Endodermal cell (in vitro differentiated cells): Measurements from ENCODE around the gene SLC22A2. TPM values are rescaled to one million over a fixed set of nuclear protein-coding genes. Genes with fewer than 3 reads are reported as not detected.

Experiments
- DNase-seq: peaks from one replicate; pipeline ENCODE4 v3.0.0-alpha.2; 2017
- H3K27ac ChIP-seq: 2 replicates; pipeline ENCODE4 v1.5.1; 2013; ENCODE audit warnings: mild to moderate bottlenecking, low read depth, low read length, moderate library complexity
- H3K27me3 ChIP-seq: 2 replicates; pipeline ENCODE4 v1.6.1; 2013; ENCODE audit warnings: mild to moderate bottlenecking, low read length, moderate library complexity; ENCODE audit not compliant: insufficient read depth, control insufficient read depth, poor library complexity, severe bottlenecking
- H3K36me3 ChIP-seq: 2 replicates; pipeline ENCODE4 v1.7.0; 2013; ENCODE audit warnings: mild to moderate bottlenecking, low read length, moderate library complexity; ENCODE audit not compliant: control insufficient read depth, insufficient read depth
- H3K4me1 ChIP-seq: one replicate; pipeline ENCODE4 v1.7.0; 2013; ENCODE audit warnings: low read length; ENCODE audit not compliant: control insufficient read depth, insufficient read depth
- H3K4me3 ChIP-seq: 2 replicates; pipeline ENCODE4 v1.5.1; 2013; ENCODE audit warnings: mild to moderate bottlenecking, low read length, moderate library complexity
- H3K9ac ChIP-seq: 2 replicates; pipeline ENCODE4 v1.6.1; 2013; ENCODE audit warnings: mild to moderate bottlenecking, low read length, moderate library complexity; ENCODE audit not compliant: poor library complexity, severe bottlenecking; ENCODE audit errors: extremely low read depth
- H3K9me3 ChIP-seq: 2 replicates; pipeline ENCODE4 v1.6.1; 2013; ENCODE audit warnings: mild to moderate bottlenecking, low read length, moderate library complexity; ENCODE audit not compliant: control insufficient read depth
- H3K27ac Mint-ChIP-seq: 2 replicates; pipeline ENCODE4 v1.8.0; 2020; ENCODE audit warnings: mixed read lengths
- H3K27me3 Mint-ChIP-seq: 2 replicates; pipeline ENCODE4 v1.8.0; 2021; ENCODE audit warnings: mild to moderate bottlenecking, mixed read lengths; ENCODE audit not compliant: insufficient read depth
- H3K36me3 Mint-ChIP-seq: 2 replicates; pipeline ENCODE4 v1.8.0; 2020; ENCODE audit warnings: low read depth, mixed read lengths
- H3K4me1 Mint-ChIP-seq: 2 replicates; pipeline ENCODE4 v1.8.0; 2020; ENCODE audit warnings: mixed read lengths
- H3K4me3 Mint-ChIP-seq: 2 replicates; pipeline ENCODE4 v1.8.0; 2020; ENCODE audit warnings: mild to moderate bottlenecking, moderate library complexity, mixed read lengths
- H3K9me3 Mint-ChIP-seq: 2 replicates; pipeline ENCODE4 v1.8.0; 2020; ENCODE audit warnings: mild to moderate bottlenecking, mixed read lengths
- CTCF ChIP-seq: fragments of 200-600 bp; sonication (generic); conservative IDR thresholded peaks from 2 replicates; pipeline ENCODE4 v1.5.0; 2021; ENCODE audit warnings: antibody characterized with exemption, mild to moderate bottlenecking
- WGBS, 2 experiments: methylation state at CpG; one replicate each; pipeline versions ENCODE4 v1.1.5 to v1.1.7; 2013; ENCODE audit warnings: missing lambda C conversion rate in 2 of 2, mixed read lengths in 1 of 2; ENCODE audit not compliant: insufficient coverage in 1 of 2, insufficient read length in 1 of 2; 5-methylcytosine and 5-hydroxymethylcytosine counted together
- total RNA-seq, 2 donors: library from RNA; stranded (reverse); fragmentation: NEBNext Ultra II Directional in 1 of 2; extraction: Animal tissue kit (Norgen Biotek cat#: 25700) in 1 of 2; gene quantifications; 2 replicates in 1 of 2; 3 replicates in 1 of 2; pipeline ENCODE4 v1.2.1, GENCODE V29; 2021

The SLC22A2 gene
- total RNA-seq, 2 donors from 2014 or later: 0.64 to 1.00 TPM

DNA sequence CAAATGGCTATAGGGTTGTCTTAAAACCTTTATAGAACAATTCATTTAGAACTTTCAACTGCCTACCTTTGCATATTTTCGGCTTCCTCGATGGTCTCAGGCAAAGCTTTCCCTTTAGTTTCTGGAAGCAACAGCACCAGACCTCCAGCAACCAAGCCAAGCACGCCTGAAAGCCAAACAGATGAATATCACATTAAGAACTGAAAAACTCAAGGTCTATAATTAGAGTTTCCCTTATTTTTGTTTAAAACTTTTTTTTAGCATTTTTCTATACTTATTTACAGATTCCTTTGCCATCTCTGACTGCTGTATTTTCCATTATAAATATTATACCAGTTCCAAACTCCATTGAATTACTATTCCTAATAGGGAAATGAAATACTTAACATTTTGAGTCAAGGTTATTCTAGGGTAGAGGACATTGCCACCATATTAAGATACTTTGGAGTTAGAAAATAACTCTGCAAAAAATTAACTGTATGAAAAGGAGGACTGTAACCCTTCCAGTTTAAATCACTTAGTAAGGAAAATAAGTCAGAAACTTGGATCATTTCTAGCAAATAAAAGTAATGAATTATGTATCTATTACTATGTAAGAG, 33.9 kb downstream of the SLC22A2 start:
- no peak for TF ChIP-seq CTCF
- peaks cover 12% of the 10 kb centered on the region for H3K4me1 Mint-ChIP-seq
- peaks cover 7% of the 10 kb centered on the region for H3K4me1 ChIP-seq

DNA sequence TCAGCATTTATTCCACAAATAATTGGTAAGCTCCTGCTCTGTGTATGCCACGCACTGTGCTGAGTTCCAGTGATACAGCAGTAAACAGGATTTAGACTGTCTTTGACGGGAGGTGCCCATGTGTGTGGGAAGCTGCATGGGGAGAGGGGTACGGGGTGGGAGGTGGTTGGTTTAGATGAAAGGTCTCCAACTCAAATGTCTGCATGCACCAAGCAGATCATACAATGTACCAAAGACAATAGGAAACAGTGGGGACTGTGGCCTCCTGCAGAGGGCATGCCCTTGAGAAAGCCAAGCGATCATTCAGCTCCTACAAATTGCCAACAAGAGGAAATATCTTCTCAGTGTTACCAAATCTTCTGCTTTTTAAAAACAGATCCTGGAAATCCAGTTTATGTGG, 36.1 kb downstream of the SLC22A2 start:
- Mint-ChIP-seq H3K27me3 (peaks cover 3% of the 10 kb centered on the region), H3K4me3 (no peak overlapping the region), H3K4me1 (peaks cover 12% of the 10 kb centered on the region), H3K9me3 (peaks cover 26% of the 10 kb centered on the region), H3K36me3 (peaks cover 10% of the 10 kb centered on the region), H3K27ac (peak overlapping the region; percentile 48)
- Histone ChIP-seq H3K36me3 (no peaks in the 10 kb centered on the region), H3K9me3 (peaks cover 23% of the 10 kb centered on the region), H3K27me3 (no peaks in the 10 kb centered on the region), H3K27ac (no peak overlapping the region), H3K9ac (no peak overlapping the region), H3K4me3 (no peak overlapping the region), H3K4me1 (peaks cover 7% of the 10 kb centered on the region)
- TF ChIP-seq CTCF: no peak
- 44 to 78% methylated on average over 1 to 4 of the region's 4 CpGs for WGBS, 2 experiments
- peak; percentile 69 for DNase-seq

More for the DNA sequence above, 33.9 kb downstream of the SLC22A2 start:
- WGBS, 2 experiments: 94% methylated on average over 3 of the region's 3 CpGs; no CpG with 5 or more reads in 1 of the 2 experiments
- Mint-ChIP-seq H3K36me3 (peaks cover 24% of the 10 kb centered on the region), H3K27me3 (peaks cover 2% of the 10 kb centered on the region), H3K4me3 (no peak overlapping the region), H3K9me3 (peaks cover 39% of the 10 kb centered on the region), H3K27ac (no peak overlapping the region)
- Histone ChIP-seq H3K4me3 (no peak overlapping the region), H3K27ac (no peak overlapping the region), H3K36me3 (no peaks in the 10 kb centered on the region), H3K9me3 (peaks cover 34% of the 10 kb centered on the region), H3K27me3 (no peaks in the 10 kb centered on the region), H3K9ac (no peak overlapping the region)
- no peak for DNase-seq

- H3K36me3 Mint-ChIP-seq: peaks cover 4% of the 10 kb centered on the region
- WGBS, 2 experiments: 95% methylated on average over 1 of the region's 1 CpG; no CpG with 5 or more reads in 1 of the 2 experiments
- peaks cover 15% of the 10 kb centered on the region for H3K4me1 Mint-ChIP-seq
- no peak overlapping the region for H3K4me3 Mint-ChIP-seq
- H3K4me3 ChIP-seq: no peak overlapping the region
- H3K4me1 ChIP-seq: peaks cover 7% of the 10 kb centered on the region
- peaks cover 17% of the 10 kb centered on the region for H3K9me3 ChIP-seq
- peaks cover 3% of the 10 kb centered on the region for H3K27me3 Mint-ChIP-seq
- H3K27ac Mint-ChIP-seq: no peak overlapping the region
- H3K27me3 ChIP-seq: no peaks in the 10 kb centered on the region
- H3K36me3 ChIP-seq: no peaks in the 10 kb centered on the region
- no peak overlapping the region for H3K27ac ChIP-seq
- peaks cover 23% of the 10 kb centered on the region for H3K9me3 Mint-ChIP-seq
- TF ChIP-seq CTCF: no peak
- no peak for DNase-seq
- no peak overlapping the region for H3K9ac ChIP-seq
Observed at GRCh38 chr6:160221918-160222317, 36.7 kb downstream of the SLC22A2 start.
